ENCODE results near the gene ALAS1.

The ALAS1 gene

DNA sequence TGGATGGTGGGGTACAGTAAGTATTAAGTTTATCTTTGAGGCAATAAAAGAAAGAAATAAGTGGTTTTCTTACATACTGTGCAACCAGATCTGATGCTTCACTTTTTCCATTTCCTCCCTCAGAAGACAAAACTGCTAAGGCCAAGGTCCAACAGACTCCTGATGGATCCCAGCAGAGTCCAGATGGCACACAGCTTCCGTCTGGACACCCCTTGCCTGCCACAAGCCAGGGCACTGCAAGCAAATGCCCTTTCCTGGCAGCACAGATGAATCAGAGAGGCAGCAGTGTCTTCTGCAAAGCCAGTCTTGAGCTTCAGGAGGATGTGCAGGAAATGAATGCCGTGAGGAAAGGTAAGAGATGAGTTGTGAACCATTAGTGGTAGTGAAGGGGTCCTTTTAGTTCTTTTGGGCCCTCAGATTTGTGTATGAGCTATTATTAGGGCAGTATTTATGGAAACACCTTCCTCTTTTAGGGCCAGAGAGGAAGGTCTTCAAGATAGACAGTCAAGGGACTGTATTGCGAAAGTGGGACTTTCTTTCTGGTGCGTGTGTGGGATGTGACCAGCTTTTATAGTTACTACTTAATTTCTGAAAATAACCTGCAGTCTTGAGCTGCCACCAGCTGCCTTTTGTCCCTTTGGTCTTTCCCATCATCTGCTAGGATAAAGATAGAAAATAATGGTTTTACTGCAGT lies 4.6 kb downstream of the ALAS1 start:
- FAIRE-seq, result peak; percentile 56

DNA sequence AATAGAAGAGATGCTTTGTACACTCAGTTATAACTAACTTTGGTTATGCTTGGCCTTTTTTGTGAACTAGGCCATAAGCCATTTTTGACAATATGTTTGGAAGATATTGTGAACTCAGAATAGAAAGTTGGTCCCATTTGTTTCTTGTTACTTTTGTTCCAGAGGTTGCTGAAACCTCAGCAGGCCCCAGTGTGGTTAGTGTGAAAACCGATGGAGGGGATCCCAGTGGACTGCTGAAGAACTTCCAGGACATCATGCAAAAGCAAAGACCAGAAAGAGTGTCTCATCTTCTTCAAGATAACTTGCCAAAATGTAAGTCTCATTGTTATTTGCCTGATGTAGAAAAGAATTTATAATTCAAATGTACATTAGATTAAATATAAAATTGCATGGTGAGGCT lies 5.7 kb downstream of the ALAS1 start:
- no peak for FAIRE-seq

DNA sequence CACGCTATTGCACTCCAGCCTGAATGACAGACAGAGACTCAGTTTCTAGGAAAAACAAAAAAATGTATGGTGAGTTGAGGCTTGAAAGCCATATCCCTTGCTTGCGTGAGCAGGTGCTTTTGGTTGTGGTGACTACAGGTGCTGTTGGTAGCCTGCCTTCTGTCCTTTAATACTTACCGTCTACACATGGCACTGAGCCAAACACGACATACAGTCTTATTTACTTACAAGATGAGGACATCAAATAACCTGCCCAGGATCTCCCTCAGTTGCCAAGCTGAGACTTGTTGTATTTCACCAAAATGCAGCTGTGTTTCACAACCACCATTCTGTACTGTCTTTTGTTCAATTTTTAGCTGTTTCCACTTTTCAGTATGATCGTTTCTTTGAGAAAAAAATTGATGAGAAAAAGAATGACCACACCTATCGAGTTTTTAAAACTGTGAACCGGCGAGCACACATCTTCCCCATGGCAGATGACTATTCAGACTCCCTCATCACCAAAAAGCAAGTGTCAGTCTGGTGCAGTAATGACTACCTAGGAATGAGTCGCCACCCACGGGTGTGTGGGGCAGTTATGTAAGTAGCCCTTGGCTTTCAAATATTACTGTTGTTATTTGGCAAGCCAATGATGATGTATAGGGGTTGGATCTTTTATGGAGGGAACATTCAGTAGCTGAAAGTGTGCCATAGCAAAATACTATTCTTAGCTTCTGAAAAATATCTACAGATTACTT lies 6.5 kb downstream of the ALAS1 start:
- peak; percentile 79 for FAIRE-seq

DNA sequence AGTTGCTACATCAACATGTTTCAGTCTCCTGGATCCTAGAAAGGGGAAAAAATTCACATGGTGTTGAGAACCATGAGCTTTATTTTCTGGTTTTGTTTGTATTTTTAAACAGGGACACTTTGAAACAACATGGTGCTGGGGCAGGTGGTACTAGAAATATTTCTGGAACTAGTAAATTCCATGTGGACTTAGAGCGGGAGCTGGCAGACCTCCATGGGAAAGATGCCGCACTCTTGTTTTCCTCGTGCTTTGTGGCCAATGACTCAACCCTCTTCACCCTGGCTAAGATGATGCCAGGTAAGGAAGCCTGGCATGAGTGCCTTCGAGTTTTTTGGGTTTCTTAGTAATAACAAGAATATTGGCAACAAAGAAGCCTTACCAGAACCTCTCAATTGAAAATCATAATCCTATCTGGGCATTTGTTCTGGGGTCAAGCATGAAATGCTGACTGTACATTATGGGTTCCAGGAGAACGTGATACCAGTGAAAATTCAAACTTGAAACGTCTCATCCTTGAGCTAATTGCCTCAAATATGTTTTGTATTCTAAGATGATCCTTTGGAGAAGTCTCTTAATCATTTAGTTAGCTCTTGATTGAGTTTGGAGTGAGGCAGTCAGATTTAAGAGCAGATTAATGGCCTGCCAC lies 7.9 kb downstream of the ALAS1 start:
- no peak for FAIRE-seq

DNA sequence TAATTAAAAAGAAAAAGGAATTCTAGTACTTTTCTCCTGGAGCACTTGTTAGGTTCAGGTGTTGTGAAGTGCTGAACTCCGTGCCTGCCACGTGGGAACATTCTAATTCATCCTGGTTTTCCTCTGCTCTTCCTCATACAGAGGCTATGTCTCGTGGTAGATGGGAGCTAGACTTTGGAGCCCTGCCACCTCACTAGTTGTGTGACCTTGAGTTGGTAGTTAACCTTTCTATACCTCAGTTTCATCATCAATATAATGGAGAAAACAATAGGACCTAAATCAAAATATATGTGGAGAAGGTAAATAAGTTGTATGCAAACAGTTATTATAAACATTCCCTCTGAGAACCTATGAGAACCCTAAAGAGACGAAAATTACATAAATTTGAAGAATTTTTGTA lies 10.6 kb downstream of the ALAS1 start:
- FAIRE-seq, result no peak

DNA sequence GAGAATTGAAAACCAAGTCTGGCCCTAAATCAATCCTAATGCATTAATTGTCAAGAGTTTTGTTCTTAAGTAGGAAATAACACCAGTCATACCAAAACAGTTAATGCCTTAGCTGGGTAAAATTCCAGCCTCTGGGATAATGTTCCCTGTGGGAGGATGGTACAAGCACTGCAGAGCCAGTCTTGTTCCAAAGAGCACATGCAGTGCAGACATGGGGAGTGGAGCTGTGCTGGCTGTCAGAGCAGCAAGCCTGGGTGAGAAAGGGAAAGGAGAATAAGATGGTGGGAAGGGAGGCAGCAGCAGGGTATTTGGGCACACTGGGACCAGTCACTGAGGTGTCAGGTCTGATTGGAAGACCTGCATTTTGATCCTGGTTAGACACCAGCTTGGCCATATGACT lies 12.1 kb downstream of the ALAS1 start:
- FAIRE-seq, result no peak

DNA sequence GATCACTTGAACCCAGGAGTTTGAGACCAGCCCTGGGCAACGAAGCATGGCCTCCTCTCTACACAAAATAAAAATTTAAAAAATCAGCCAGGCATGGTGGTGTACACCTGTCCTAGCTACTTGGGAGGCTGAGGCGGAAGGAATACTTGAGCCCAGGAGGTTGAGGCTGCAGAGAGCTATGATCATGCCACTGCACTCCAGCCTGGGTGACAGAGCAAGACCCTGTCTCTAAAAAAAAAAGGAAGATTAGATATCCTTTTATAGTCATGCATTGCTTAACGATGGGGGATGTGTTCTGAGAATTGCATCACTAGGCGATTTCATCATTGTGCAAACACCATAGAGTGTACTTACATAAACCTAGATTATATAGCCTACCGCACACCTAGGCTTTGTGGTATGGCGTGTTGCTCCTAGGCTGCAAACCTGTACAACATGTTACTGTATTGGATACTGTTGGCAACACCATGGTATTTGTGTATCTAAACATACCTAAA lies 12.6 kb downstream of the ALAS1 start:
- no peak for FAIRE-seq

DNA sequence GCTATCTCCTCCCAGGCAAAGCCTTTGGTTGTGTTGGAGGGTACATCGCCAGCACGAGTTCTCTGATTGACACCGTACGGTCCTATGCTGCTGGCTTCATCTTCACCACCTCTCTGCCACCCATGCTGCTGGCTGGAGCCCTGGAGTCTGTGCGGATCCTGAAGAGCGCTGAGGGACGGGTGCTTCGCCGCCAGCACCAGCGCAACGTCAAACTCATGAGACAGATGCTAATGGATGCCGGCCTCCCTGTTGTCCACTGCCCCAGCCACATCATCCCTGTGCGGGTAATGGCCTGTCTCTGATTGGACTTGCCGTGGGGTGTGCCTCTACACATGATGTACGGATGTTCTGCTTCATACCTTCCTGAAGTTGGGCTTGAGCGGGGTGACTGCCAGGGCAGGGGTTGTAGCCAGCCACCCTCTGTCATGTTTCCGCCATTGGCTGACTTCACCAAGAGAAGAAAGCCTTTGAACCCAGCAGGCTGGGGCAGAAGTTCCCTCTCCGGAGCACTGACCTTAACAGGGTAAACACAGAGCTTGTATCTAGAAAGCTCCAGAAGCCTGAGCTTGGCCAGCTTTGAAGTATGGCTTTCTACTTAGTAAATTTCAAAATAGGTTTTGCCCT lies 13.4 kb downstream of the ALAS1 start:
- FAIRE-seq, result no peak

DNA sequence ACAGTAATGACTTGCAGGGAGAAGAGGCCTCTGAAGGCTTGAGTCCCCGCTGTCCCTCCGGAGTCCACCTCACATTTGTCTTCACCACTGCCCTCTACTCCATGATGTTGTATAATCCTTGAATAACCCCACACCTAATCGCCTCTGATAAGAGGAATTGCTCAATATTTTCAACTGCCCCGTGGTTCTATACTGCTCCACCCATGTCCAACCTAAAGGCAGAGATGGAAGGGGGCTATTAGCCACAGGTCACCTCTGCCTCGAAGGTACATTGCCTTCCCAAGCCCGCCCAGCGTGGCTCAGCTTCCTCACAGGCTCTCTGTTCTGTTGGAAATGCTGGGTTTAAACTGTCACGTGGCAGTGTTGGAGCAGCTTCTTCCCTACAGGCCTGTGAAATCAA lies 15.0 kb downstream of the ALAS1 start:
- FAIRE-seq, result no peak

DNA sequence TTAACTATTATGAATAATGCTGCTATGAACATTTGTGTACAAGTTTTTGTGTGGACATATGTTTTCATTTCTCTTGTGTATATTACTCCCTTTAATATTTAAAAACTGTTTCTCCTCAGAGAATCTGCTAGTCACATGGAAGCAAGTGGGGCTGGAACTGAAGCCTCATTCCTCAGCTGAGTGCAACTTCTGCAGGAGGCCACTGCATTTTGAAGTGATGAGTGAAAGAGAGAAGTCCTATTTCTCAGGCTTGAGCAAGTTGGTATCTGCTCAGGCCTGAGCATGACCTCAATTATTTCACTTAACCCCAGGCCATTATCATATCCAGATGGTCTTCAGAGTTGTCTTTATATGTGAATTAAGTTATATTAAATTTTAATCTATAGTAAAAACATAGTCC lies 15.9 kb downstream of the ALAS1 start:
- no peak for FAIRE-seq

DNA sequence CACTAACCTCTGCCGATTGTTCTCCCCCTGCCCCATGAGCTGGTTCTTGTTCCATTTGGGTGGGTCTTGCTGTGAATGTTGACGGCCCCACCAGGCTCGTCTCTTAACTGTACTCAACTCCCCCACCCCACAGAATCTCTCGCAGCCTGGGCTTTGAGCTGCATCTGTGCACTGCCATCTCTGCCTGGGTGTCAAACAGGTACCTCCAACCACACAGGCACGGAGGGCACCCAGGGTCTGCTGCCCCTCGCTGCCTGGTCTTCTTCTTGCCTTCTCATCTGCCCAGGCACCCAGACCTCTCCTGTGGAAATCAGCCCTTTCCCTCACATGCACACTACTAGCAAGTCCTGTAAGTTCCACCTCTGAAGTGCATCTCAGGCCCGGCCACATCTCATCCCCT lies 17.4 kb downstream of the ALAS1 start:
- FAIRE-seq, result no peak

DNA sequence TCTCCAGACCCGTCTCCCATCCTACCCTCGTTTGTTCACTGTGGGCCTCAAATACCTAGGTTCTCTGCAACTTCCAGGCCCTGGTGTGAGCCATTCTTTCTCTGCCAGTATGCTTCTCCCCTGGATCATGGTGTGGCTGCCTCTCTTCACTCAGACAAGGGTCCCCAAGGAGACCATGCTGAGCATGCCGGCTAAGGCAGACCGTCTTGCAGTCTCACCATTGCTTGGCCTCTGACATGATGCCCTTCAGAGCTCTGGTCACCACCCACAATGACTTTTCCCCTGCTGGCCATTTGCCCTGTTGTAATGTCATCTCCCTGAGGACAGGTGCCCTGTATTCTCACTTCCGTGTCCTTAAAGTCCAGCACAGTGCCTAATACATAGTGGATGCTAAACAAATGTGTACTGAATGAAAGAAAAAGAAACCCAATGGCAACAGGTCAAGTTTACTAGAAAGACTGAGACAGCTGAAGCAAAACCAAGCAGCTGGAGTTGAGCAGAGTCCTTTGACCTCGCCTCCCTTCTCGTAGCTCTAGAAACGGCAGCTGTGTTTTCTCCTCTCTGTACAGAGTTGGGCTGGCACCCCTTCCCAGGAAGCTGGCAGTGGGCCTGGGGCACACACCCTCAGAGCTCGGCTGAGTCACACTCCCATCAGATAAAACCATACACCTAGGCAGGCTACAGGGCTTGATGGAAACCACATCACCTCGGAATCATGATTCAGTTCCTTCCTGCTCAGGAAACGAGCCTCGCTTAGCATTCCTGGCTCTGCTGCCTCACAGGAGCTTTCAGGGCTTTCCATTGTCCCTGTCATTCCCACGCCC lies 18.8 kb downstream of the ALAS1 start:
- FAIRE-seq, result no peak

DNA sequence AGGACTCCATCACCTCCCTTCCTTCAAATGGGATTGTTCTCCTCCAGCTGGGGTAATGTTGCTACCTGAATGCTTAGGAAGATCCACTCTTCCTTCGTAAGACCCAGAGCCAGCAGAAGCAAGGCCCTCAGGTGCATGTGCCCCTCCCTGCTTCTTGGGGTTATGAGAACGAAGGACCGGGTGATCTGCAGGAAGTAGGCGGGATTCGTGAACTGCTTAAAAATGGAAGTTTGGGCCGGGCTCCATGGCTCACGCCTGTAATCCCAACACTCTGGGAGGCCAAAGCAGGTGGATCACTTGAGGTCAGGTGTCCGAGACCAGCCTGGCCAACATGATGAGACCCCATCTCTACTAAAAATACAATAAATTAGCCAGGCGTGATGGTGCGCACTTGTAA lies 19.4 kb downstream of the ALAS1 start:
- no peak for FAIRE-seq

DNA sequence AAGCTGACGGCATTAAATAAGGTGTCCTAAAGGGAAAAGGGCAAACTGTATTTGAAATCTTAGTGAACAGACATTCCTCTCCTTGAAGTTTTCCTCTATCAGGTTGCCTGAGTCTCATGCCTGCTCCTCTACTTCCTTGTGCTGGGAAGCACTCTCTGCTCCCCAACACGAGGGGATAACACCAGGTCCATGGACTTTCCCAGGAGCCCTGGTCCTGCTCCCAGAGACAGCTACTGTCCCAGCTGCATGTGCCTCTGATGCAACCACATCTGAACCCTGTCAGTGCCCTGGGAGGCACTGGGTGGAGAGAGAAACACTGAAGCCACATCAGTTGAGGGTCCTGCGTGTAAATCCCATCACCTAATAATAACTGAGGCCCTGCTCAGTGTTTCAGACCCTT lies 20.1 kb downstream of the ALAS1 start:
- FAIRE-seq, result no peak

DNA sequence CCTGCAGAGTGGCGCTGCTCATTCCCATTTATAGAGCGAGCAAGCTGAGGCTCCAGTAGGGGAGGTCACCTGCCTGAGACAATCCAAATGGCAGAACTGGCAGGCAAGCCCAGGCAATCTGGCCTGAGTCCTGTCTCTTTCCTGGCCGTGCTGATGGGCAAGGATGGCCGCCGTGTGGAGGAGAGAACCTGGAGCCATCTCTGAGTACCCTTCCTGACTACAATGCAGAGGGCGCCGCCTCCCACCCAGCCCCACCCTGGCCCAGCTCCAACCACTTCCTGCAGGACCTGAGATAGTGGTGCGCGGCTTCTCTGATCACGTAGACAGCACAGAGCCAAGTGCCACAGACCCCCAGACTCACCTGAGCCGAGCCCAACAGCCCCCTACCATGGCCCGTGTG lies 20.5 kb downstream of the ALAS1 start:
- FAIRE-seq, result no peak

DNA sequence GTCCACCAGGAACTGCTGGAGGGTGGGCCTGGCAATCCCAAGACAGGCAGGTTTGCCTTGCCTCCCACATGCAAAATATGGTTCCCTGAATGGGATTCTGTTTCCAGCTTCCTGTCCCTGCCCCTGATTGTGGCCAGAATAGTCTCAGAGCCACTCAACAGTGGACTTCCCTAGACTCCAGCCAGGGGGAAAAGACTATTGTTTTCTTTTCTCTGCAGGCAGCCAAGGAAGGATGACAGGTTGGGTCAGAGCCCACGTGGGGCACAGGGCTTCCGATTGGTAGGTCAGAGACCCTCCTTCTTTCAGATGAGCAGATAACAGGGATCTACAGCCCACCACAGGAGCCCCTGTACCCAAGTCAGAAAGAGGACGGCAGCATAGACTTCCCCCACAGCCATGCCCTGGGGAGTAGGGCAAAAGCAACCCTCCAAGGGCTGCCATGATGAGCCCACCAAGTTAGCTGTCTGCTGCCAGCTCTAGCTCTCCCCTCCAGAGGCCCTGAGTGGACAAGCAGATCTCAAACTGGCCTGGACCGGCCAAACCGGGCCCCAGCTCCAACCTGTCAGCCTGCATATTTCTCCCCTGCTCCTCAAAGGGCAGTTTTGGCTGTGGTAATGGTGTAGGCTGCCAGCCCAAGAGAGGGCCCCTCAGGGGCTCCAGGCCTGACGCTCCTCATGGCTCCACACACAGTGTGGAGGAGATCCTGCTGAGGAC lies 21.1 kb downstream of the ALAS1 start:
- FAIRE-seq, result no peak

DNA sequence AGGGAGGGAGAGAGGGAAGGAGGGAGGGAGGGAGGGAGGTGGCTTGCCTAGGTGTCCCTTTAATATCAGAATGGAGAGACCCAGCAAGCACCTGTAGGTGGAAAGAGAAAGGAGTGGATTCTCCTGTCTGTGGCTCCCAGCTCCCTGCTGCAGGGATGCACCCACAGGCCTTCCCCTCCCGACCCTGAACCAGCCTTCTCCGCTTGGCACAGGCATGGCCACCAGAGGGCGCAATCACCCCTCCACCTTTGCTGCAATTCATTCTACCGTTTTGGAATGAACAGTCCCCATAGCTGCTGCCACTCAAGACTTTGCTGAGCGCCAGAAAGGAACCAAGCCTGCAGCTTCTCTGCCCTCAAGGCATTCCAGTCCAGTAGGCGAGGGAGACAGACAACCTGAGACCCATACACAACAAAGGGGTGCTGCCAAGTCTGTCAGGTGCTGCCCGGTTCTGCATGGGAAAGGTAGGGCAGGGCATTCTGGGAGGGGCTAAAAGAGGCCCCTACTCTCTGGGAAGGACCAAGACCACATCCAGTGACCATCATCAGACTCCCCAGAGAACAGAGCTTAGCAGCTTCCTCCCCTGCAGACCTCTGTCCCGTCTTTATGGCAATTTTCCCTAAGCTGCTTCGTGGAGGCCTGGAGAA lies 22.5 kb downstream of the ALAS1 start:
- FAIRE-seq, result no peak

DNA sequence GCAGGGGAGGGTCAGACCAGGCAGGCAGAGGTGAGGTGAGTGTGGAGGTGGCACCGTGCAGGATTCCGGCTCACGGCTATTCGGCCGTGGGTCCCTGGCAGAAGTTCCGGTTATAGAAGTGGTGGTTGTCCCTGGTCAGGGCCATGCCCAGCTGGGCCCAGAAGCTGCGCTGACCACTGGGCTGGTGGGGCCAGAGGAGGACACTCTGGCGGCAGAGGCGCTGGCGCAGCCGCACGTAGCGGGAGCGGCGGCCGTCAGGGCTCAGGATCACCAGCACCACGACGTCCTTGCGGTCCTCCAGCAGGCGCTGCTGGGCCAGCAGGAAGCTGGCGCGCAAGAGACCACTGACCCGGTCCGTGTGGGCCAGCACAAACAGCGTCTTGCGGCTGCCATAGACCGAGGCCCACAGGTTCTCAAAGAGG lies 23.2 kb downstream of the ALAS1 start:
- FAIRE-seq, result no peak

DNA sequence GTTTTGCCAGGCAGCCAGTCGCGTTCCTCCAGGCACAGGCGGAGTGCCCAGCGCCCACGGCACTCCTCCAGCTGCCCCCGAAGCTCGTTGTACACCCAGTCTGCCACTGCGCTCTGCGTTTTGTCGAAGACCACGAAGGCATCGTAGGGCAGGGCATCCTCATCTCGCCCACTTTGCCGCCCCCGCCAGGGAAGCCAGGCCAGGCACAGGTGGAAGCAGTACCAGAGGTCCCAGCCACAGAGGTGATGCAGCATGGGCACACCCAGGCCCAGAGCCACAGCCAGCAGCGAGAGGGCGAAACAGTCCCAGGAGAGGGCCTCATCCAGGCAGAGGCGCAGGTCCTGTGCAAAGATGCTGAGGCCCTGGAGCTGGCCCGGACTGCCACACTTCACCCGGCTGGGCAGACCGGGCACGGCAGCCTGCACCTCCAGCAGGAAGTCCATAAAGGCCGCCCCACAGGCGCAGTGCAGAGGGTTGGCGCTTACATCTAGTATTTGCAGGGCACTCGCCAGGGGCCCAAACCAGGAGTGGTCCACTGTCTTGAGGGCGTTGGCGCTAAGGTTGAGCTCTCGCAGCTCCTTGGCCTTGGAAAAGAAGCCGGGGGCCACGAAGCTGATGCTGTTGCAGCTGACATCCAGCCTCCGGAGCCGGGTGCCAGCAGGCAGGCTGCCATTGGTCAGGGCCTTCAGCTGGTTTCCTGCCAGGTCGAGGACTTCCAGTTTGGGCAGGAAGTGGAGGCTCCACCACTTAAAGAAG lies 23.8 kb downstream of the ALAS1 start:
- no peak for FAIRE-seq

DNA sequence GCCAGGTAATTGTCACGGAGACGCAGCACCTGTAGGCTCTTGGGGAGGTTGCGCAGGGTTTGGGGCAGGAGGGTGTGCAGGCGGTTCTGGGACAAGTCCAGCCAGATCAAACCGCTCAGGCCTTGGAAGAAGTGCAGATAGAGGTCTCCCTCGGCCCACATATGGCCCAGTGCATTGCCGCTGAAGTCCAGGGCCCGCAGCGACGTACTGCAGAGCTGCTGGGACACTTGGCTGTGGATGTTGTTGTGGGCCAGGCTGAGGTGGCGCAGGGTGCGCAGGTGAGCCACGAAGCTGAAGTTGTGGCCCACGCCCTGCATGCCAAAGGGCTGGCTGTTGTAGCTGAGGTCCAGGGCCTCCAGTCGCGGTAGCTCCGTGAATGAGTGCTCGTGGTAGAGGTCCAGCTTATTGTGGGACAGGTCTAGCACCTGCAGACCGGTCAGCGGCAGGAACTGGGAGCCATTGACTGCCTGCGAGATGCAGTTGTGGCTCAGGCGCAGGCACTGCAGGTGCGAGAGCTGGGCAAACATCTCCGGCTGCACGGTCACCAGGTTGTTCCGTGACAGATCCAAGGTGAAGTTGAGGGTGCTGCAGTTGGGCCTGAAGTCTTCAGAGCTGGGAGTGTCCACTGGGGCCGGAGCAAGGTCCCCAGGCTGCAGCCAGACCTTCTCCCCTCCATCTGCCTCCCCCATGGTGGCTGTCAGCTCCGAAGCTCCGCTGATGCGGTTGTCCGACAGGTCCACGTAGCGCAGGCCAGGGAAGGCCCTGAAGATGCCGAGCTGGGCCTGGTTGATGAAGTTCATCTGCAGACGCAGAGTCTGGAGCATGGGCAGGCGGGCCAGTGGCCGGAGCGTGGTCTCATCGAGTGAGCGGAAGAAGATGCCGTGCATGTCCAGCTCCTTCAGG lies 24.6 kb downstream of the ALAS1 start:
- FAIRE-seq, result no peak

Data from islet of Langerhans (tissue), 1 donor.